ENCODE results near the gene CUL7.

The CUL7 gene

GRCh38 chr6:43016176-43016942 is 37.3 kb downstream of the CUL7 start:
- no peak for DNase-seq (ENCODE audit: low read depth, low spot score)
- H3K4me3 ChIP-seq (ENCODE audit: low read length): no peak overlapping the region
- no peak overlapping the region for H3K27ac ChIP-seq (ENCODE audit: low read length)
- no CpG with 5 or more reads among the region's 7 CpGs for WGBS (ENCODE audit: insufficient coverage, insufficient read length)
- no peaks in the 10 kb centered on the region for H3K27me3 ChIP-seq (ENCODE audit: control insufficient read depth, insufficient read depth, low read length)
- H3K36me3 ChIP-seq (ENCODE audit: control insufficient read depth, insufficient read depth, low read length): peaks cover 14% of the 10 kb centered on the region
- H3K4me1 ChIP-seq (ENCODE audit: control insufficient read depth, insufficient read depth, low read length): no peaks in the 10 kb centered on the region
- no peaks in the 10 kb centered on the region for H3K9me3 ChIP-seq (ENCODE audit: control insufficient read depth, insufficient read depth, low read length)

- Histone ChIP-seq H3K9me3 (ENCODE audit: control insufficient read depth, insufficient read depth, low read length) (no peaks in the 10 kb centered on the region), H3K4me1 (ENCODE audit: control insufficient read depth, insufficient read depth, low read length) (no peaks in the 10 kb centered on the region), H3K4me3 (ENCODE audit: low read length) (peak overlapping the region; percentile 66; the same call in 1 of the 2 replicates), H3K27ac (ENCODE audit: low read length) (no peak overlapping the region), H3K27me3 (ENCODE audit: control insufficient read depth, insufficient read depth, low read length) (no peaks in the 10 kb centered on the region), H3K36me3 (ENCODE audit: control insufficient read depth, insufficient read depth, low read length) (peaks cover 26% of the 10 kb centered on the region)
- DNase-seq (ENCODE audit: low read depth, low spot score): no peak
- WGBS (ENCODE audit: insufficient coverage, insufficient read length): 100% methylated on average over 1 of the region's 7 CpGs
Observed at GRCh38 chr6:43014434-43014909, 39.2 kb downstream of the CUL7 start.

- Histone ChIP-seq H3K27me3 (ENCODE audit: control insufficient read depth, insufficient read depth, low read length) (no peaks in the 10 kb centered on the region), H3K4me1 (ENCODE audit: control insufficient read depth, insufficient read depth, low read length) (no peaks in the 10 kb centered on the region), H3K27ac (ENCODE audit: low read length) (no peak within 1 kb of the TSS), H3K36me3 (ENCODE audit: control insufficient read depth, insufficient read depth, low read length) (peaks cover 32% of the 10 kb centered on the region), H3K9me3 (ENCODE audit: control insufficient read depth, insufficient read depth, low read length) (no peaks in the 10 kb centered on the region), H3K4me3 (ENCODE audit: low read length) (peak within 1 kb of the TSS; percentile 70)
- peak; percentile 100 for DNase-seq (ENCODE audit: low read depth, low spot score)
- no CpG with 5 or more reads among the region's 51 CpGs for WGBS (ENCODE audit: insufficient coverage, insufficient read length)
Observed at GRCh38 chr6:43013843-43014433, 39.7 kb downstream of the CUL7 start, which contains the start of the genes KLHDC3 and MEA1. Gene KLHDC3, plus strand, starts transcription at chr6:43014249. Its CDS starts 2,944 bp downstream, at chr6:43017193. Gene MEA1, minus strand, starts transcription at chr6:43013946. Its CDS starts 133 bp downstream, at chr6:43013813.

- Histone ChIP-seq H3K4me1 (ENCODE audit: control insufficient read depth, insufficient read depth, low read length) (no peaks in the 10 kb centered on the region), H3K4me3 (ENCODE audit: low read length) (peak overlapping the region; percentile 70), H3K27ac (ENCODE audit: low read length) (no peak overlapping the region), H3K9me3 (ENCODE audit: control insufficient read depth, insufficient read depth, low read length) (no peaks in the 10 kb centered on the region), H3K36me3 (ENCODE audit: control insufficient read depth, insufficient read depth, low read length) (peaks cover 30% of the 10 kb centered on the region), H3K27me3 (ENCODE audit: control insufficient read depth, insufficient read depth, low read length) (no peaks in the 10 kb centered on the region)
- WGBS (ENCODE audit: insufficient coverage, insufficient read length): no CpG with 5 or more reads among the region's 25 CpGs
- DNase-seq (ENCODE audit: low read depth, low spot score): no peak
Observed at GRCh38 chr6:43013097-43013842, 40.4 kb downstream of the CUL7 start.

GRCh38 chr6:43012364-43012763 is 41.3 kb downstream of the CUL7 start:
- no peak overlapping the region for H3K27ac ChIP-seq (ENCODE audit: low read length)
- H3K4me3 ChIP-seq (ENCODE audit: low read length): no peak overlapping the region
- no peaks in the 10 kb centered on the region for H3K9me3 ChIP-seq (ENCODE audit: control insufficient read depth, insufficient read depth, low read length)
- DNase-seq (ENCODE audit: low read depth, low spot score): no peak
- H3K36me3 ChIP-seq (ENCODE audit: control insufficient read depth, insufficient read depth, low read length): peaks cover 28% of the 10 kb centered on the region
- no peaks in the 10 kb centered on the region for H3K27me3 ChIP-seq (ENCODE audit: control insufficient read depth, insufficient read depth, low read length)
- no CpG with 5 or more reads among the region's 6 CpGs for WGBS (ENCODE audit: insufficient coverage, insufficient read length)
- H3K4me1 ChIP-seq (ENCODE audit: control insufficient read depth, insufficient read depth, low read length): no peaks in the 10 kb centered on the region

GRCh38 chr6:43011207-43011606 is 42.4 kb downstream of the CUL7 start:
- Histone ChIP-seq H3K27me3 (ENCODE audit: control insufficient read depth, insufficient read depth, low read length) (no peaks in the 10 kb centered on the region), H3K9me3 (ENCODE audit: control insufficient read depth, insufficient read depth, low read length) (no peaks in the 10 kb centered on the region), H3K36me3 (ENCODE audit: control insufficient read depth, insufficient read depth, low read length) (peaks cover 36% of the 10 kb centered on the region), H3K4me1 (ENCODE audit: control insufficient read depth, insufficient read depth, low read length) (no peaks in the 10 kb centered on the region), H3K4me3 (ENCODE audit: low read length) (no peak overlapping the region), H3K27ac (ENCODE audit: low read length) (no peak overlapping the region)
- no CpG with 5 or more reads among the region's 6 CpGs for WGBS (ENCODE audit: insufficient coverage, insufficient read length)
- no peak for DNase-seq (ENCODE audit: low read depth, low spot score)

- Histone ChIP-seq H3K36me3 (ENCODE audit: control insufficient read depth, insufficient read depth, low read length) (peaks cover 36% of the 10 kb centered on the region), H3K27me3 (ENCODE audit: control insufficient read depth, insufficient read depth, low read length) (no peaks in the 10 kb centered on the region), H3K9me3 (ENCODE audit: control insufficient read depth, insufficient read depth, low read length) (no peaks in the 10 kb centered on the region), H3K4me3 (ENCODE audit: low read length) (no peak overlapping the region), H3K27ac (ENCODE audit: low read length) (no peak overlapping the region), H3K4me1 (ENCODE audit: control insufficient read depth, insufficient read depth, low read length) (no peaks in the 10 kb centered on the region)
- WGBS (ENCODE audit: insufficient coverage, insufficient read length): no CpG with 5 or more reads among the region's 6 CpGs
- DNase-seq (ENCODE audit: low read depth, low spot score): no peak
Observed at GRCh38 chr6:43009124-43009523, 44.5 kb downstream of the CUL7 start.

GRCh38 chr6:43007126-43007525 is 46.5 kb downstream of the CUL7 start:
- no peaks in the 10 kb centered on the region for H3K4me1 ChIP-seq (ENCODE audit: control insufficient read depth, insufficient read depth, low read length)
- H3K9me3 ChIP-seq (ENCODE audit: control insufficient read depth, insufficient read depth, low read length): no peaks in the 10 kb centered on the region
- WGBS (ENCODE audit: insufficient coverage, insufficient read length): no CpG with 5 or more reads among the region's 9 CpGs
- DNase-seq (ENCODE audit: low read depth, low spot score): no peak
- no peak overlapping the region for H3K4me3 ChIP-seq (ENCODE audit: low read length)
- H3K27me3 ChIP-seq (ENCODE audit: control insufficient read depth, insufficient read depth, low read length): no peaks in the 10 kb centered on the region
- H3K36me3 ChIP-seq (ENCODE audit: control insufficient read depth, insufficient read depth, low read length): peaks cover 33% of the 10 kb centered on the region
- no peak overlapping the region for H3K27ac ChIP-seq (ENCODE audit: low read length)

- no peaks in the 10 kb centered on the region for H3K4me1 ChIP-seq (ENCODE audit: control insufficient read depth, insufficient read depth, low read length)
- H3K4me3 ChIP-seq (ENCODE audit: low read length): no peak overlapping the region
- H3K27ac ChIP-seq (ENCODE audit: low read length): no peak overlapping the region
- peaks cover 27% of the 10 kb centered on the region for H3K36me3 ChIP-seq (ENCODE audit: control insufficient read depth, insufficient read depth, low read length)
- no peaks in the 10 kb centered on the region for H3K9me3 ChIP-seq (ENCODE audit: control insufficient read depth, insufficient read depth, low read length)
- no CpG with 5 or more reads among the region's 11 CpGs for WGBS (ENCODE audit: insufficient coverage, insufficient read length)
- DNase-seq (ENCODE audit: low read depth, low spot score): no peak
- no peaks in the 10 kb centered on the region for H3K27me3 ChIP-seq (ENCODE audit: control insufficient read depth, insufficient read depth, low read length)
Observed at GRCh38 chr6:43006251-43006650, 47.4 kb downstream of the CUL7 start.

GRCh38 chr6:43005844-43006243 is 47.8 kb downstream of the CUL7 start:
- no peak for DNase-seq (ENCODE audit: low read depth, low spot score)
- Histone ChIP-seq H3K4me3 (ENCODE audit: low read length) (no peak overlapping the region), H3K9me3 (ENCODE audit: control insufficient read depth, insufficient read depth, low read length) (no peaks in the 10 kb centered on the region), H3K27ac (ENCODE audit: low read length) (no peak overlapping the region), H3K27me3 (ENCODE audit: control insufficient read depth, insufficient read depth, low read length) (no peaks in the 10 kb centered on the region), H3K36me3 (ENCODE audit: control insufficient read depth, insufficient read depth, low read length) (peaks cover 23% of the 10 kb centered on the region), H3K4me1 (ENCODE audit: control insufficient read depth, insufficient read depth, low read length) (no peaks in the 10 kb centered on the region)
- WGBS (ENCODE audit: insufficient coverage, insufficient read length): no CpG with 5 or more reads among the region's 5 CpGs
